Measurements from ENCODE around the gene FKBP5.
"Not testable (repeated sequence)": the region's sequence is repeated elsewhere in the genome, so short reads cannot be mapped to it uniquely, and the experiment has no call there.

DNA sequence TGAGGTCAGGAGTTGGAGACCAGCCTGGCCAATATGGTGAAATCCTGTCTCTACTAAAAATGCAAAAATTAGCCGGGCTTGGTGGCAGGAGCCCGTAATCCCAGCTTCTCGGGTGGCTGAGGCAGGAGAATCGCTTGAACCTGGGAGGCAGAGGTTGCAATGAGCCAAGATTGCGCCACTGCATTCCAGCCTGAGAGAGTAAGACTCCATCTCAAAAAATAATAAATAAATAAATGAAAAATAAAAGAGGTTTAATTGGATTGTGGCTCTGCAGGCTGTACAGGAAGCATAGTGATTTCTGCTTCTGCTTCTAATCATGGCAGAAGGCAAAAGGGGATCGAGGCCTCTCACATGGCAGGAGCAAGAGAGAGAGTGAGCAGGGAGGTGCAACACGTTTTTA lies 9.7 kb upstream of the FKBP5 start:
- not testable (repeated sequence) for TF ChIP-seq CTCF, POLR2A (IDR thresholded peaks at IDR 0.05)
